ENCODE data around the gene SMIM28.

SMIM28 gene

GRCh38 chr6:138397128-138398122 is 19.7 kb downstream of the SMIM28 start:
- no peaks in the 10 kb centered on the region for H3K27me3 ChIP-seq (replicated peaks; ENCODE audit: control insufficient read depth, insufficient read depth, low read length)
- H3K9me3 ChIP-seq (ENCODE audit: control insufficient read depth, low read length): no peaks in the 10 kb centered on the region
- H3K4me1 ChIP-seq (ENCODE audit: control insufficient read depth, insufficient read depth, low read length): no peaks in the 10 kb centered on the region
- no peak overlapping the region for H3K9ac ChIP-seq (ENCODE audit: low read length)
- H3K4me3 ChIP-seq (ENCODE audit: low read length): no peak overlapping the region
- H3K36me3 ChIP-seq (ENCODE audit: control insufficient read depth, insufficient read depth, low read length, severe bottlenecking): no peaks in the 10 kb centered on the region
- DNase-seq (ENCODE audit: low read depth): peak; percentile 36

GRCh38 chr6:138400326-138400725 is 22.6 kb downstream of the SMIM28 start:
- H3K4me1 ChIP-seq (ENCODE audit: control insufficient read depth, insufficient read depth, low read length): peaks cover 4% of the 10 kb centered on the region
- no peaks in the 10 kb centered on the region for H3K27me3 ChIP-seq (replicated peaks; ENCODE audit: control insufficient read depth, insufficient read depth, low read length)
- no peaks in the 10 kb centered on the region for H3K9me3 ChIP-seq (ENCODE audit: control insufficient read depth, low read length)
- no peak overlapping the region for H3K9ac ChIP-seq (ENCODE audit: low read length)
- no peak overlapping the region for H3K4me3 ChIP-seq (ENCODE audit: low read length)
- H3K36me3 ChIP-seq (ENCODE audit: control insufficient read depth, insufficient read depth, low read length, severe bottlenecking): no peaks in the 10 kb centered on the region
- no peak for DNase-seq (ENCODE audit: low read depth)

- DNase-seq (ENCODE audit: low read depth): no peak
- Histone ChIP-seq H3K4me1 (ENCODE audit: control insufficient read depth, insufficient read depth, low read length) (peaks cover 15% of the 10 kb centered on the region), H3K9ac (ENCODE audit: low read length) (no peak overlapping the region), H3K27me3 (replicated peaks; ENCODE audit: control insufficient read depth, insufficient read depth, low read length) (no peaks in the 10 kb centered on the region), H3K4me3 (ENCODE audit: low read length) (no peak overlapping the region), H3K36me3 (ENCODE audit: control insufficient read depth, insufficient read depth, low read length, severe bottlenecking) (peaks cover 16% of the 10 kb centered on the region), H3K9me3 (ENCODE audit: control insufficient read depth, low read length) (no peaks in the 10 kb centered on the region)
Measured at GRCh38 chr6:138401960-138402837, 24.5 kb downstream of the SMIM28 start.

GRCh38 chr6:138402838-138403187 is 25.1 kb downstream of the SMIM28 start:
- Histone ChIP-seq H3K4me1 (ENCODE audit: control insufficient read depth, insufficient read depth, low read length) (peaks cover 21% of the 10 kb centered on the region), H3K36me3 (ENCODE audit: control insufficient read depth, insufficient read depth, low read length, severe bottlenecking) (peaks cover 22% of the 10 kb centered on the region), H3K4me3 (ENCODE audit: low read length) (peak overlapping the region; percentile 94), H3K9ac (ENCODE audit: low read length) (peak overlapping the region; percentile 96), H3K27me3 (replicated peaks; ENCODE audit: control insufficient read depth, insufficient read depth, low read length) (no peaks in the 10 kb centered on the region), H3K9me3 (ENCODE audit: control insufficient read depth, low read length) (no peaks in the 10 kb centered on the region)
- no peak for DNase-seq (ENCODE audit: low read depth)

GRCh38 chr6:138403324-138403800 is 25.7 kb downstream of the SMIM28 start:
- Histone ChIP-seq H3K36me3 (ENCODE audit: control insufficient read depth, insufficient read depth, low read length, severe bottlenecking) (peaks cover 24% of the 10 kb centered on the region), H3K9ac (ENCODE audit: low read length) (peak overlapping the region; percentile 96), H3K9me3 (ENCODE audit: control insufficient read depth, low read length) (no peaks in the 10 kb centered on the region), H3K4me1 (ENCODE audit: control insufficient read depth, insufficient read depth, low read length) (peaks cover 25% of the 10 kb centered on the region), H3K27me3 (replicated peaks; ENCODE audit: control insufficient read depth, insufficient read depth, low read length) (no peaks in the 10 kb centered on the region), H3K4me3 (ENCODE audit: low read length) (peak overlapping the region; percentile 94)
- DNase-seq (ENCODE audit: low read depth): peak; percentile 54

- peak within 1 kb of the TSS; percentile 96 for H3K9ac ChIP-seq (ENCODE audit: low read length)
- DNase-seq (ENCODE audit: low read depth): peak; percentile 92
- H3K4me1 ChIP-seq (ENCODE audit: control insufficient read depth, insufficient read depth, low read length): peaks cover 31% of the 10 kb centered on the region
- H3K27me3 ChIP-seq (replicated peaks; ENCODE audit: control insufficient read depth, insufficient read depth, low read length): no peaks in the 10 kb centered on the region
- H3K36me3 ChIP-seq (ENCODE audit: control insufficient read depth, insufficient read depth, low read length, severe bottlenecking): peaks cover 30% of the 10 kb centered on the region
- H3K9me3 ChIP-seq (ENCODE audit: control insufficient read depth, low read length): no peaks in the 10 kb centered on the region
- peak within 1 kb of the TSS; percentile 94 for H3K4me3 ChIP-seq (ENCODE audit: low read length)
Measured at GRCh38 chr6:138403801-138404665, 26.3 kb downstream of the SMIM28 start, which contains the start of gene HEBP2. TSS of gene HEBP2 (plus strand) at chr6:138404223. CDS start at chr6:138404496, 273 bp downstream.

- peak overlapping the region; percentile 94 for H3K4me3 ChIP-seq (ENCODE audit: low read length)
- DNase-seq (ENCODE audit: low read depth): peak; percentile 52
- peaks cover 38% of the 10 kb centered on the region for H3K4me1 ChIP-seq (ENCODE audit: control insufficient read depth, insufficient read depth, low read length)
- peak overlapping the region; percentile 96 for H3K9ac ChIP-seq (ENCODE audit: low read length)
- H3K36me3 ChIP-seq (ENCODE audit: control insufficient read depth, insufficient read depth, low read length, severe bottlenecking): peaks cover 38% of the 10 kb centered on the region
- no peaks in the 10 kb centered on the region for H3K27me3 ChIP-seq (replicated peaks; ENCODE audit: control insufficient read depth, insufficient read depth, low read length)
- no peaks in the 10 kb centered on the region for H3K9me3 ChIP-seq (ENCODE audit: control insufficient read depth, low read length)
Measured at GRCh38 chr6:138404666-138405337, 27.1 kb downstream of the SMIM28 start.

GRCh38 chr6:138405816-138406413 is 28.2 kb downstream of the SMIM28 start:
- no peaks in the 10 kb centered on the region for H3K9me3 ChIP-seq (ENCODE audit: control insufficient read depth, low read length)
- peaks cover 44% of the 10 kb centered on the region for H3K36me3 ChIP-seq (ENCODE audit: control insufficient read depth, insufficient read depth, low read length, severe bottlenecking)
- H3K9ac ChIP-seq (ENCODE audit: low read length): peak overlapping the region; percentile 96
- H3K4me3 ChIP-seq (ENCODE audit: low read length): peak overlapping the region; percentile 94
- peaks cover 50% of the 10 kb centered on the region for H3K4me1 ChIP-seq (ENCODE audit: control insufficient read depth, insufficient read depth, low read length)
- no peaks in the 10 kb centered on the region for H3K27me3 ChIP-seq (replicated peaks; ENCODE audit: control insufficient read depth, insufficient read depth, low read length)
- no peak for DNase-seq (ENCODE audit: low read depth)

GRCh38 chr6:138406443-138406842 is 28.7 kb downstream of the SMIM28 start:
- no peak for DNase-seq (ENCODE audit: low read depth)
- Histone ChIP-seq H3K27me3 (replicated peaks; ENCODE audit: control insufficient read depth, insufficient read depth, low read length) (no peaks in the 10 kb centered on the region), H3K4me1 (ENCODE audit: control insufficient read depth, insufficient read depth, low read length) (peaks cover 55% of the 10 kb centered on the region), H3K9ac (ENCODE audit: low read length) (peak overlapping the region; percentile 96), H3K36me3 (ENCODE audit: control insufficient read depth, insufficient read depth, low read length, severe bottlenecking) (peaks cover 50% of the 10 kb centered on the region), H3K9me3 (ENCODE audit: control insufficient read depth, low read length) (no peaks in the 10 kb centered on the region), H3K4me3 (ENCODE audit: low read length) (peak overlapping the region; percentile 94)

Data from adipocyte (in vitro differentiated cells).